Embryonic facial prominence (tissue), 1 donor: ENCODE measurements around the gene GRIK2.

Experiments used
- DNase-seq: peaks from one replicate; pipeline ENCODE4 v3.0.0-alpha.2; 2016; ENCODE audit errors: extremely low spot score

The GRIK2 gene

DNA sequence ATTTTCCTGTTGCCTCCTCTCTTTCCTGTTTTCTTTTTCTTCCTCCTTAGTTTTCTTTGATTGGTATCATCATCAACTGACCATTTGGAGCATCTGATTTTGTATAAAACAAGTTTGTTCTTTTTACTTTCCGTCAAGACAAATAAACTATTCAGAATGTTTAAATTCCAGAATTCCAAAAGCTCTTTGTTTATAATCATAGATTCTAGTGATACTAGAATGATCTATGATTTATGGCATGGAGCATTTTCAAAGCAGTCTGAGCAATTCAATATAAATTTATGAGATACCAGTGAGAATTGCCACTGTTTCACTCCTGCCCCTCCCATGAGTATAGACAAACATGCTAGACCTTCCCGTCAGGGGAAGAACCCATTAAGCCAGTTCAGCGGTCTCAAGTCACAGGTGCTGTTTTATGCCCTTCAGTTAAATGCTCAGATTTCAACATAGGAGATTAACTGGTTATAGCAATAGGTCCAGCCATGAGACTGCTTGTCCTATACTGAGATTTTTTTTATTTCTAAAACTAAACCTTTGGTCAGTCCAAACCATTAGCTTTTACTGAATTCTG is 60.7 kb downstream of the GRIK2 start:
- no peak for DNase-seq

DNA sequence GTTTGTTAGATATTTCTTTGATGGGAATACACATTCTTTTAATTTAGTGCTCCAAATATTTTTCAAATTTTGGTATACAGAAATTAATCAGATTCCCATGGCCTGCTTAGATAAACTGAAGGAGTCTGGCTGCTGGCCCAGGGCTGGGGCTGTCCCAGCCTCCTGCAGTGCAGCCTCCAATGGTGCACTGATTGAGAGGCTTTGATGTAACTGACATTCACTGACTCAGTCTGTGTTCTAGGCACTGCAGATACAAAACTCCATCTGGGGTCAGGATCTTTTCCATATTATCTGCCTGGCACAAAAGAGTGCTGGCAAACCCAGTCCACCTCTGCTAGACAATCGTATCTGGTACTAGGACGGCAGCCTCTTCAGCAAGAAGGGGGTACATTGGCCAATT is 64.8 kb downstream of the GRIK2 start:
- no peak for DNase-seq

DNA sequence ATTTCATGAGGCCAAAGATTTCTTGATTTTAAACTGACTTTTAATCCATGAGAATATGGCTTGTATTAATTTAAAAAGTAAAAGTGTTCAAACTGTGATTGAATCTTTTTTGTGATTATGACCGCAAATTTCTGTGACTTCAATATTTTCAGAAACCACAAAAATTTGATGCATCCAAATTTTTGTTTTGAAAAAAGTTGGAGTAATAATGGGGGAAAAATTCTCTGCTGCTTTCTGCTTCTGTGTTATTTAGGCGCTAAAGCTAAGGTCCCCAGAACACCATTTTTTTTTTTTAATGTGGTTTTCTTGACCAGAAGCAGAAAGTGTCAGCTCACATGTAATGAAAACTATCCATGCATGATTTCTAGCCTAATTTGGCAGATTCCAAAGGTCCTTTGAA is 65.3 kb downstream of the GRIK2 start:
- DNase-seq: no peak

DNA sequence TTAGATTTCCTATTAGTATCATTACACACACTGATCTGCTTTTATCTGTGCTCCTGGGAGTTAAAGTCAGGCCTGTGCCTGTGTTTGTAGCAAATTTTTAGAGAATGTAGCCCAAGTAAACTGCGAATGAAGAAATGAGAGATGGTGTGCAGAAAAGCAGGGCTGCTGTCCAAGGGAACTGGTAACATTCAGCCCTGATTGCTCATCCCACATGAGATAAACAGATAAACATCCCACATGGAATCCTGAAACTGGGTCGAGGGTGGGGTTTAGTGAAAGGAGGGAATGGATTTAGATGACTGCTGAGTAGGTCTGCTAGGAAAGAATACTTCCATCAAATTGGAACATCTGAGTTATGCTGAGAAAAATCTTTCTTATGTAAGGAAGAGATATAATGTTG is 69.1 kb downstream of the GRIK2 start:
- DNase-seq: no peak

DNA sequence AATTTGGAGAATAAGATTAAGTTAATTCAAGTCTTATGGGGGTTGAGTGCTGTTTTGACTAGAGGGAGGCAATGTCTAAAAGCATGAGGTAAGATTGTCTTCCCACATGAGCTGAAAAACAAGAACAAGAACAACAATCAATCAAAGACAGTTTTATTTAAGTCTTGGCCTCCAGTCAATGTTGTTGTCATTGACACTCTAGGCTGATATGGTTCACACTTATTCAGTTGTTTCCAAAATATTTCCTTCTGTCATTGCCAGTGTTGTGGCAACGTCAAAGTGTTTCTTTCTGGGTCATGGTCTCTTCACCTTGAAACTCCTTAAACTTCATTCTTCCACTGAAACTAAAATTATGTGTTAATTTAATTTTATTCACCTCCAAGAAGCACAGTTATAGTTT is 72.4 kb downstream of the GRIK2 start:
- no peak for DNase-seq

DNA sequence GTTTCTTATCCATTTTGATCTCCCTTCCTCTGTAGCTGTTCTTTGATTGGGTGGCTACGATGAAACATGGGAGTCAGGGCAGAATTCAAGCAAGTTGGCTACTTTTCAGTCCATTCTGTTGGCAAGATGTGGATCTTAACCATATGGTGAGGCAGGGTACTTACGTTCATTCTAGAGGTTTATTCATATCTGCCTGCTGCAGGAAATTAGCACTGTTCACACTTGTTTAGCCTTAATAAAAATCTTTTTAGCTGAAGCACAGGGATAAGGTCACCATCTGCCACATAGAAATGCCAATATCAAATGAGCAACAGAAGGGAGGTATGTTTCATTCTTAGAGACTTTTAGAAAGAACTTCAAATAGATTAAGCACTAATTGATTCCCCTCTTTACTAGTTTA is 83.9 kb downstream of the GRIK2 start:
- DNase-seq: no peak

DNA sequence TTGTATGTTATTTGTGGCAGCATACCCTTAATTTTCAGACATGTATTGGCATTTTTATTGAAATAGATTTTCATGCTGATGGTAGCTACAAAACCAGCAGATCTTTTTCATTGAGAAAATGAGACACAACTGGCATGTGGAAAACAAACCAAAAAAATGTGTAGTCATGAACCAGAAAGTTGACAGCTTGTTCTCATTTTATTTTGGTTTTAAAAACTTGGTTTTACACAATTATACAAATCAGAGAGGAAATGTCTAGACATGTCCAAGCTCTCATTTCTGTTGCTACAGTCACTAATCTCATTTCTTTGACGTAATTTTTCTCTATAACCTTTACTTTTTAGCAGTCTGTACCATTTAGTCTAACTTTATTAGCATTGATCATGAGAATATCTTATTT is 85.4 kb downstream of the GRIK2 start:
- DNase-seq: no peak

DNA sequence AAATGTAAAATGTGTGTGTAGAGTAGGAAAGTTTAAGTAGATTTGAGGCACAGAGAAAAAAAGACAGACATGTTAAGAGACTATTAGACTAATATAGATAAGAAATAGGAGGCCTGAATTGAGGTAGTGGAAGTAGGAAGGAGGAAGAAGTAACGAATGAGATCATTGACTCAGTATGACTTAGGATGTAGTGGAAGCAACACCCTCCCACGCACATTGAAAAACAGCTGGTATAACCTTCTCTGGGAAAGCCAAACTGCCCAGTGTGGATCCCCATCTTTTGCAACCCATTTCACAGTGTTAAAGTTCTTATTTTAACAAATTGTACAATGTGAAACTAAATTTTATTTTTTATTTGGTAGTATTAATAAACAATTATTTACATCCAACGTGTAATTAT is 89.1 kb downstream of the GRIK2 start:
- no peak for DNase-seq

DNA sequence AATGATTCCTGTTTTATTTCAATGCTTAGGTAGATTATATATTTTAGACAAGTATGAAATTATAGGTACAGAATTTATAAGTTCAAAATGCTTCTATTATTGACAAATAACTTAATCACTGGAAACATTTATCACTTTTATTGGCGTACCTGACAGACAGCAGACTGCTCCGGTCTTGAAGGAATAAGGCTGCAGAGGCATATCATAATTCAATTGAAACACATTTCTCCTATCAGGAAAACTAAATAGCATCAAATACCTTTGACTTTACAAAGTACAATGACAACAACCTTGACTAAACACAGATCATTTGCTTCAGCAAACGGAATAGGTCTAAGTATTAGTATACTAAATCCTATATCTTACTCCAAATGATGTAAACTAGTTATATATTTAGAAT is 91.3 kb downstream of the GRIK2 start:
- DNase-seq: no peak

DNA sequence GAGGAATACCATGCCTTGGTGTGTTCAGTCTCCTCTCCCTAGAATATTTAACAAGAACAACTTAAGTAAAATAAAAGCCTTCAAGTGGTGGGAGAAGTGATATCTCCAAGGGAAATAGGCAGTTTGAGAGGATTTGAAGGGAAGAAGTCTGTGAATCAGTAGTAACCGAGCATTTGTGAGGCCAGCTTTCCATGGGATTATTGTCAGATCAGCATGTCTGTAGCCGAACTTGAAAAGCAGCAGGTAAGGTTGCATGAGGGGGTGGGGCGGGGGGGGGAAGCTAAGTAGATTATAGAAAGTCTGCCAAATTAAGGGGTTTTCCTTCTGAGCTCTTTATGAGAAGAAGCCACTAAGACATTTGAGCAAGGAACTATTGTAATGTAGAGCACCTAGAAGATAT is 92.6 kb downstream of the GRIK2 start:
- no peak for DNase-seq

DNA sequence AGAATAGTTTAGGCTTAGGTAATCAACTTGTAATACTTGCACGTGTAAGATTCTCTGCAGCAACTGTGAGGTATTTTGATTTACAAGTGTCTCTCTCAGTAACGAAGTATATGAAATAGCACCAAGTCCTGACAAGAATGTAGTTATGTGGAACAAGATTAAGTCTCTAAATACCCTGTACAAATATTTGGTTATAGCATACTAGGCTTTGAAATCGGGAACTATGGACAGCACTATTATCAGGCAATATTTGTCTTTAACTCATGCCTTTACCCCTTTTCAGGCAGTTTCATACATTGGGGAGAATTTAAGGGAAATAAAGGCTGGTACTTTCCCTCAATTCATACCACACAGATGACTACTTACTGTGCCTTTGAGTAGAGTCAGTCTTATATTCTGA is 93.2 kb downstream of the GRIK2 start:
- DNase-seq: no peak

DNA sequence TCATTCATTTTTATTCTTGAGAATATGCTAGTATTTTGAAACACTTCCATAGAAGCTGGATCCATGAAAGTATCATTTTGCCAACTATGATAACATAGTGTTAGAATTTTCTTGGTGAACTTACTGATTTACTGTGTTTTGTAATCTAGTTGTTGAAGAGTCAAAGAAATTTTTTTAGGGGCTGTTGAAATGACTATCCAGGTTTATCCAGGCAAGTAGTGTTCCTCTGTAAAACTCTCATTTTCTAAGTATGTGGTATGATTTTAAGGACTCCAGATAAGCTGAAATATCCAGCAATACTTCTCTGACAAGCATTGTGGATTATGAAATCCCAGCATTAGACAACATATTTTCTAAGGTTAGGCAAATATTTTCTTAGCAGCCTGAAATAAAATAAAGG is 95.9 kb downstream of the GRIK2 start:
- no peak for DNase-seq

DNA sequence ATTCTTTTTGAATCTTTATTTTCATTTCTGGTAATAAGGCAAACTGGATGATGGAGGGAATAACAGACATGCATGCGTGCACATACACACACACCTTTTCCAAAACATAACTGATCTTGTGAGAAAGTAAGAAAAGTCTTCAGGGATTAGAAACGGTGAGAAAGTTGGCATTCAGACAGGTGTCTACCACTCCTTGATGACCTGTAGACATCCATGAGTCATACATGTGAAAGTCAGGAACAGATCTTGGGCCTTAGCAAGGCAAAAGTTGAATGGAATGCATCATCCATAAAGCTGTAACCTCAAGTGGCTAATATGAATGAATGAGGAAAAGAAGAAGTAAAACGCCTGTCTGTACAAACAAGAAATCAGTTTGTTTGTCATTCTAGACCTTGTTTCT is 97.3 kb downstream of the GRIK2 start:
- no peak for DNase-seq

DNA sequence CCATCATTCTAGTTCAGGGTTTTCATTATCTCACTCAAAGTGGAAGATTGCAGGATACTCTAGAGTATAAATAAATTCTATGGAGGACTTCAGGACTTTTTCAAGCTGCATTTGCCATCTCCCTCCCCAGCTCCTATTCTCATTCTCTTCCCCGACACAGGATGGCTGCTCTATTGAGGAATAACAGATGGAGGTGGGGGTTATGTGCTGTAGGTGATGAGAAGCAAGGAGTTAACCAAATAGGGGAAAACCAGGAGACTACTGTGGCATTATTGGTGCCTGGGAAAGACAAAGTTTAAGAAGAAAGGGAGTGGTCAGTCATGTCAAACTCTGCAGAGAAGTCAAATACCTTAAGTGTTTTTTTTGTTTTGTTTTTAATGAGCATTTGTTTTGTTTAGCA is 109.3 kb downstream of the GRIK2 start:
- no peak for DNase-seq

DNA sequence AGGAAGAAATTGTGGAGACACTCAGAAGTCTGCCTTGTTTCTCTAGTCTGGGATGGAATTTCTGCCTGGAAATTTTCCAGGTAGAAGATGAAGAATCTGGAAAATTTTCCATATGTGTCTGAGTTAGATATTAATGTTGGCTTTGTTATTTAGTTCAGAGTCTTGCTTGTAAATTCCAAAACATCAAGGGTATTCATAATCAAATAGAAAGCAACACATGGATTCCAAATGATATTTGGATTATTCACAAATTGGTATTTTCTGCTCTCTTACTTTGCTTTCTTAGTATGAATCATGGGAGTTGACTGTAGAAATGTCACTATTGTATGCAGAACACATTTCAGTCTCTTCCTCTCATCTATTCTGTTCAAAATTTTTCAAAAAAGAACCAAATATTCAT is 116.0 kb downstream of the GRIK2 start:
- DNase-seq: no peak

DNA sequence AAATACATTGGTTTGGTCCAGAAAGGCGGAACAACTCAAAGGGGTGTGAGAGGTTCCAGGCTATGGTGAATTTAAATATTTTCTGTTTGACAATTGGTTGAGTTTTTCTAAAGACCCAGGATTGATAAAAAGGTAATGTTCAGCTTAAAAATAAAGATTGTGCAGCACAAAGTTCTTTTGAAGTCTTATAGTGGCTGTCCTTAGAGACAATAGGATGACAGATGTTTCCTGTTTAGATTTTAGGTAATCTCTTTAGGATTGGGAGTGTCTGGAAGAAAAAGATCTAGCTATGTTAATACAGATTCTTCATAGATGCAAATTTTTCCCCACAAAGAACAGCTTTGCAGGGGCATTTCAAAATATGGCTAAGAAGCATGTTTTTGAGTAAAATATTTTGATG is 119.7 kb downstream of the GRIK2 start:
- no peak for DNase-seq

DNA sequence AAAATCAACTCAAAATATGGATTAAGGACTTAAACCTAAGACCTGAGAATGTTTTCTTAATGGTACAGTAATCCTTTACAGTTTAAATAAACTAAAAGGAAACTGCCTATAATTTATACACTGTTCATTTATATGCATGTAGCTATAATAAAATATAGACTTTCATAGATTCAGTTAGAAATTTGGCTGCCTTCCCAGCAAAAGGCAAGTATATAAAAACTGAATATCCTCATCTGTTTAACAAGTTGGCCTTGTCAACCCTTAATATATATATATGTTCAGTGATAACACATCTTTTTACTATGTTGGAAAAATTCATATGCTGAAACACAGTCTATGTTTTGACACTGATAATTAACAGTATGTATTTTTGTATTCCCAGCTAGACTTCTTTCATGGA is 123.1 kb downstream of the GRIK2 start:
- no peak for DNase-seq

DNA sequence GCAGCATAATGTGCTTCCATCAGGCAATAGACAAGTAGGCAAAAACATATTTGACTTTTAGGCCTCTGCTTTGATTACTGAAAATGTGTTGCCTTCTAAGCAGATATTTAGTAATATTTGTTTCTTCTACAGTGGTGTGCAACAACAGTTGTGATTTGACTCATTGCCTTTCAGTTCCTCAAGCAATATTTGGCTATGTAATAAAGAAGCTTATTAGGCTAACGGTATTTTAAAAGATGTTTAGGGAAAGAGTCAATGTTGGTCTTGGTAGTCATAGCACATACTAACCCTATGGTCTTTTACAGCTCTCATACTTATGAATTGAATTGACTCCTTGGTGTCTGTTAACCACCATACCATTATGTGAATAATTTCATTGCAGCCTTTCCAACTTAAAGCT is 124.1 kb downstream of the GRIK2 start:
- DNase-seq: no peak

DNA sequence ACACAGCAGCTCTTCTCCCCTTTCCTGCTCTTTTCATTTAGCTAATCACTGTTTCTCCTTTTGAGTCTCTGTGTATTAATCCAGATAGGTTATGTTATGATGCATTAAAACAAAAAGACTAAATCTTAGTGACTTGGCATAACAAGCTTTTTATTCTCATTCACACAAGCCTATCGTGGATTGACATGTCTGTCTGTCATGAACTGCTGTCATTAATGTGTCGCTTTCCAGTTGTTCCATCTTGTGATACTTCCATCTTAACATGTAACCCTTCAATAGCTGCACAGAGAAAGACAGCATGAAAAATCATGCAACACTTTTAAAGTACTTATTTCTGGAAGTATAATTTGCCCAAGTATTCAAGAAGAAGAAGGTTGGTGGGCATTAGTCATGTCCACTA is 128.7 kb downstream of the GRIK2 start:
- DNase-seq: no peak

DNA sequence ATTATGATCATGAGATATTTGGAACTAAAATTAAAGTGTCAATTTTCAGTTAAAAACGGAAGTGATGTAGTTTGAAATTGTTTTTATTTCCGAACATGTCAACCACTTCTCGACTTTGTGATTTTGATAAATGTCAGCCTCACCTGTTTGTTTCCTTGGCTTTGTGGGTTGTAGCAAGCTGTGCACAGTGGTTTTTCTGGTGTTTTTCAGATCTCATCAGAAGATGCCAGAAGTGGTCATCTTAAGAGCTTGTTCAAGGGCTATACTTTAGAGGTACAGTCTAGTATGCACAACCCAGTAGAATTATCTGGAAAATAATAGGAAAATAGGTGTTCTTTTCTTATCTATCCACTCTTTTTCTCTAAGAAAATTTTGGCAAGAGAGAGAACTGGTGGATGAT is 134.0 kb downstream of the GRIK2 start:
- no peak for DNase-seq

DNA sequence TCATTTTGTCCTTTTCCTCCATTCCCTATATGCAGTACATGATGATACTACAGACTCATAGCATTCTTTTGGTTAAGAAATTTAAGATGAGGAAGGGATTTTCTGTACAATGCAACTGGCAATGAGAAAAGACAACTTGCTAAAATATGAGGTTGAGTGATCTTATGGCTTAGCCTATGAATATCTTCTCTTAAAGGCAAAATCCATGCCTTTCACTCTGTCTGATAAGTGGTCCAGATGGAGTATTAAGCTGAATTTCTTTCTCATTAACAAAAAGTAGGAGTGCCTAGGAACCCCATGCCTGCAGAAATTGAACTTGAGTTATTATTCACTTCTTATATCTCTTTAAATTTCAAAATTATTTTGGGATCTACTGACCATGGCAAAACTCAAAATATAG is 135.3 kb downstream of the GRIK2 start:
- no peak for DNase-seq

DNA sequence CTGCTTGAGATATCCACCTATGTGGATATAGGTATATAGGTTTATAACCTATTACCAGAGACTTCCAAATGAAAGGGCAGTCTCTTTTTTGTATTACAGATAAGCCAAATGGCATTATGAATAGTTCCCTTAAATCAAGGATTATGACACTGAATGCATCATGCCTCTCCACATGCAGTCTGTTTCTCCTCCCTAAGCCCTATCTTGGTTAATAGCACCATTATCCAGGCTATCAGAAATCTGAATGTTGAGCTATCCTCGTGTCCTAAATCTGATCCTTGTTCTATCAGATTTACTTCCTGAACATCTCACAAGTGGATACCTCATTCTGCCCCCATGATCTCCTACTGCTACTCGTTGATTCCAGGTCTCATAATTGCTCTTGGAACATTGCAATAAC is 138.0 kb downstream of the GRIK2 start:
- no peak for DNase-seq

DNA sequence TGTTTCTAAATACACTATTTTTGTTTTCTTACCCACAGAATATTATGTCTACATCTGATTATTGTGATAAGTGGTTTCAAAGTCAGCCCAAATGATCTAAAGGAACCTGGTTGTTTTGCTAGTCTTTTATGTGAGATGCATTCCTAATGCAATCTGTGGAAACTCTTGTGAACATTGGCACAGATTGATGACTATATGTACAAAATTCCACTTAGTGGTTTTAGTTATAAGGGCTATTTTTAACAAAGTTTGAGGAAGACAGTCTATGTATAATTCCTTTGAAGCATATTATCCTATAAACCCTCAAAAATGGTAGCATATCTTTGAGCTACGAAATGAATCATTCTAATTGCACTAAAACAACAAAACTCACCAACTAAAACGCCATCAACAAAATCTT is 140.9 kb downstream of the GRIK2 start:
- DNase-seq: no peak

DNA sequence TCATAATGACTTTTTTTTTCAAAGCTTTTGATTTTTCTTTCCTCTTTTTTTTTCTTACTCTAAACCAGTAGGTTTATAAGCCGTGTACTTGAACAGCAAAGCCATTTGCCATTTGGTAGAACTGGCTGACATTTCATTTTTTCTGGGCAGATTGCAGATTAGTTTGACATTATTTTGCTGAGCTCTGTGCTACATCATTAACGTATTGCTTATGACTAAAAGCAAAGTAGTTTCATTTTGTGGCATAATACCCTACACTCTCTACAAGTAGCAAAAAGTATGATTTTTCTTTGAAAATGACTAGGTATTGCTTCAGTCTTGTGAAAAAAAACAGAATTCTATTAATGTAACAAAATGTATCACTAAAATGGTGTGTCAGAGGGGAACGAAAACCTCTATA is 141.3 kb downstream of the GRIK2 start:
- DNase-seq: no peak

DNA sequence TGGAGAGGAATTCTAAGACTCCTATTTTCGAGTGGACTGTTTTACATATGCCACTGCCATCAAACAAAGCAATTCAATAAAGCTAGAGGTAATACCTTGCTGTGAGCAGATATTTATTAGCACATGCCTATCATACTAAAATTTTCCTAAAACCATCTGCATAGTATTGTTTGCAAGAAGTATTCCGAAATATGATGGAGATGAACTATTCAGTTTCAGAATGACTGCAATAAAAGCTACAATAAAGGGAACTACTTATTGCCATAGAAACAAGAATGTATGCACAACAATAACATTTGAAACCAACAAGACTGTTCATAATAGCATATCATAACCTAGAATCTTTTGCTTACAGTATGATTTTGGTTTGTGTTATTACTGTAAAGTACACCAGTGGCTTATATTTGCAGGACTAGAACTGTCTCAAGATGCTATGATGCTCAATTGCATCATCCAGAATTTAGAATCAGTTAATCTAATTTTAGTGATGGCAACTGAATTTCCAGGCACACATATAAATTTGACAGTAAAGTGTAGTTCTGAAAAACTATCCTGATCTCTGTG is 144.3 kb downstream of the GRIK2 start:
- no peak for DNase-seq
